Esophagus squamous epithelium (tissue), 5 donors: Measurements from ENCODE around the gene COMMD1. TPM values are rescaled to one million over a fixed set of nuclear protein-coding genes. Genes with fewer than 3 reads are reported as not detected.

Experiments
- DNase-seq: peaks from one replicate; lab custom pipeline; 2025; lab: John Stamatoyannopoulos, UW
- H3K27ac ChIP-seq, 4 donors: fragments of 200-600 bp; sonication (generic); one replicate each; pipeline ENCODE4 v1.5.1; 2016 to 2019; ENCODE audit warnings: mild to moderate bottlenecking in 1 of 4
- H3K27me3 ChIP-seq, 4 donors: fragments of 200-600 bp; sonication (generic); 1 replicate in 3 of 4; 2 replicates in 1 of 4; pipeline versions ENCODE4 v1.5.1 to v1.6.0; 2017 to 2021; ENCODE audit warnings: antibody characterized with exemption in 1 of 4
- H3K36me3 ChIP-seq, 3 donors: fragments of 200-600 bp; sonication (generic); one replicate each; pipeline ENCODE4 v1.5.1; 2016 to 2019
- H3K4me1 ChIP-seq, 3 donors: fragments of 200-600 bp; sonication (generic); one replicate each; pipeline ENCODE4 v1.5.1; 2017 to 2019
- H3K4me3 ChIP-seq, 4 donors: fragments of 200-600 bp; sonication (generic); 1 replicate in 3 of 4; 2 replicates in 1 of 4; pipeline ENCODE4 v1.5.1; 2016 to 2019; ENCODE audit warnings: mild to moderate bottlenecking in 2 of 4, moderate library complexity in 1 of 4
- H3K9me3 ChIP-seq, 3 donors: fragments of 200-600 bp; sonication (generic); one replicate each; pipeline ENCODE4 v1.5.1; 2016 to 2019
- CTCF ChIP-seq, 6 experiments: fragments of 450-650 bp in 4 of 6; fragments of 200-600 bp in 2 of 6; sonication (generic) in 2 of 6; IDR thresholded peaks; one replicate each; pipeline ENCODE4 v1.5.1; 2016 to 2019; ENCODE audit warnings: antibody characterized with exemption in 6 of 6, mild to moderate bottlenecking in 4 of 6, moderate library complexity in 4 of 6
- POLR2A ChIP-seq, 4 donors: fragments of 450-650 bp; IDR thresholded peaks; one replicate each; pipeline ENCODE4 v1.6.1; 2017; ENCODE audit warnings: antibody characterized with exemption in 4 of 4, mild to moderate bottlenecking in 4 of 4, moderate library complexity in 3 of 4
- WGBS, 2 donors: methylation state at CpG; one replicate each; pipeline ENCODE4 v1.1.5; 2018; 5-methylcytosine and 5-hydroxymethylcytosine counted together
- intact Hi-C: fragments of 100-400 bp; cut with DNase I; formaldehyde crosslinking; loops from one replicate; pipeline ENCODE4 v1.15.0; 2022
- total RNA-seq, 4 donors: library from RNA; depleted of rRNA; stranded (reverse); fragments of >200 nt; gene quantifications; one replicate each; pipeline ENCODE4 v1.1.0, GENCODE V29; 2016
- donor health status: DM: yes; HTN: yes; CAD: no.

COMMD1 gene
- total RNA-seq, 4 donors from 2014 or later = 38.0 to 44.3 (median 40.5) TPM

- intact Hi-C loops = no loop called here
- Histone ChIP-seq H3K9me3 (no peaks in the 10 kb centered on the region), H3K27me3 (no peaks in the 10 kb centered on the region), H3K4me1 (no peaks in the 10 kb centered on the region), H3K4me3 (no peak overlapping the region), H3K27ac (no peak overlapping the region), H3K36me3 (no peaks in the 10 kb centered on the region)
- TF ChIP-seq CTCF (IDR thresholded peaks at IDR 0.05) (no peak), POLR2A (IDR thresholded peaks at IDR 0.05) (no peak)
- 81 to 83% methylated on average over 3 of the region's 3 CpGs for WGBS, 2 donors
- DNase-seq = no peak
These were observed 124.4 kb downstream of the COMMD1 start for GRCh38 chr2:62029910-62030309.

GRCh38 chr2:62030902-62031301, 125.4 kb downstream of the COMMD1 start:
- DNase-seq = no peak
- H3K4me3 ChIP-seq = no peak overlapping the region
- no peaks in the 10 kb centered on the region for H3K9me3 ChIP-seq
- no peaks in the 10 kb centered on the region for H3K4me1 ChIP-seq
- intact Hi-C loops = no loop called here
- no peaks in the 10 kb centered on the region for H3K27me3 ChIP-seq
- no peaks in the 10 kb centered on the region for H3K36me3 ChIP-seq
- TF ChIP-seq CTCF (IDR thresholded peaks at IDR 0.05) = no peak
- no peak for TF ChIP-seq POLR2A (IDR thresholded peaks at IDR 0.05)
- no peak overlapping the region for H3K27ac ChIP-seq

- Histone ChIP-seq H3K27ac (no peak overlapping the region), H3K9me3 (no peaks in the 10 kb centered on the region), H3K4me1 (no peaks in the 10 kb centered on the region), H3K4me3 (no peak overlapping the region), H3K27me3 (no peaks in the 10 kb centered on the region), H3K36me3 (no peaks in the 10 kb centered on the region)
- TF ChIP-seq CTCF (IDR thresholded peaks at IDR 0.05) (no peak), POLR2A (IDR thresholded peaks at IDR 0.05) (no peak)
- intact Hi-C loops = no loop called here
- DNase-seq = no peak
- WGBS, 2 donors = 90 to 95% methylated on average over 3 to 5 of the region's 5 CpGs
These were observed 126.6 kb downstream of the COMMD1 start for GRCh38 chr2:62032096-62032495.

- no peak for DNase-seq
- Histone ChIP-seq H3K27ac (no peak overlapping the region), H3K27me3 (no peaks in the 10 kb centered on the region), H3K9me3 (no peaks in the 10 kb centered on the region), H3K36me3 (no peaks in the 10 kb centered on the region), H3K4me1 (no peaks in the 10 kb centered on the region), H3K4me3 (no peak overlapping the region)
- intact Hi-C loops = no loop called here
- TF ChIP-seq CTCF (IDR thresholded peaks at IDR 0.05) (no peak), POLR2A (IDR thresholded peaks at IDR 0.05) (no peak)
These were observed 129.2 kb downstream of the COMMD1 start for GRCh38 chr2:62034715-62035114.

- no peaks in the 10 kb centered on the region for H3K4me1 ChIP-seq
- peaks cover 0 to 4% (median 0%) of the 10 kb centered on the region in 4 donors for H3K27me3 ChIP-seq
- no peak for TF ChIP-seq POLR2A (IDR thresholded peaks at IDR 0.05)
- no peak for TF ChIP-seq CTCF (IDR thresholded peaks at IDR 0.05)
- H3K36me3 ChIP-seq = no peaks in the 10 kb centered on the region
- intact Hi-C loops = no loop called here
- no peak for DNase-seq
- 89 to 97% methylated on average over 1 of the region's 1 CpG for WGBS, 2 donors
- H3K27ac ChIP-seq = no peak overlapping the region
- no peaks in the 10 kb centered on the region for H3K9me3 ChIP-seq
- no peak overlapping the region for H3K4me3 ChIP-seq
These were observed 130.8 kb downstream of the COMMD1 start for GRCh38 chr2:62036229-62036628.
